HG03558 (cell line): ENCODE results near the gene DGKG.

Experiments used
- ATAC-seq: cut with Tn5 transposase; IDR thresholded peaks from one replicate; pipeline ENCODE4 v1.9.1; 2021; ENCODE audit warnings: moderate number of reproducible peaks; ENCODE audit not compliant: unreplicated experiment; ENCODE audit errors: extremely low read depth

DGKG gene

GRCh38 chr3:186283651-186284348 is 78.2 kb downstream of the DGKG start:
- ATAC-seq = no peak

GRCh38 chr3:186283096-186283495 is 78.9 kb downstream of the DGKG start:
- ATAC-seq = no peak

GRCh38 chr3:186281176-186281575 is 80.9 kb downstream of the DGKG start:
- ATAC-seq = no peak

DNA sequence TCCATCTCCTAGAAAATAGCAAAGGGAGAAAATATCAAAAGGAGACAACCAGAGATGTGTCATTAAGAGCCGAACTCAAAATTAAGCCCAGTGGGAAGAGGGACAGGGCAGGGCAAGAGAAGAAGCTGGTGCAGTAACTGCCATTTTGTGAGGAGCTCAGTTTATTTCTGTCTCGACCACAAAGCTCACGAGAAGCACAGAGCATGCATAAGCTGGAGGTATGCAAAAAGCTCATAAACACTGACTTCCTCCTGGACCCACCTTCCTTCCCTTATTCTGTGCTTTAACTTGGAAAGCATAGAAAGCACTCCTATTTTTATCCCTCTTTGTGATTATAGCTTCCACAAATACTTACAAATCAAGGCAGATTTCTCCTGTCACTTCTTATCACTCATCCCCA is 81.3 kb downstream of the DGKG start:
- no peak for ATAC-seq

DNA sequence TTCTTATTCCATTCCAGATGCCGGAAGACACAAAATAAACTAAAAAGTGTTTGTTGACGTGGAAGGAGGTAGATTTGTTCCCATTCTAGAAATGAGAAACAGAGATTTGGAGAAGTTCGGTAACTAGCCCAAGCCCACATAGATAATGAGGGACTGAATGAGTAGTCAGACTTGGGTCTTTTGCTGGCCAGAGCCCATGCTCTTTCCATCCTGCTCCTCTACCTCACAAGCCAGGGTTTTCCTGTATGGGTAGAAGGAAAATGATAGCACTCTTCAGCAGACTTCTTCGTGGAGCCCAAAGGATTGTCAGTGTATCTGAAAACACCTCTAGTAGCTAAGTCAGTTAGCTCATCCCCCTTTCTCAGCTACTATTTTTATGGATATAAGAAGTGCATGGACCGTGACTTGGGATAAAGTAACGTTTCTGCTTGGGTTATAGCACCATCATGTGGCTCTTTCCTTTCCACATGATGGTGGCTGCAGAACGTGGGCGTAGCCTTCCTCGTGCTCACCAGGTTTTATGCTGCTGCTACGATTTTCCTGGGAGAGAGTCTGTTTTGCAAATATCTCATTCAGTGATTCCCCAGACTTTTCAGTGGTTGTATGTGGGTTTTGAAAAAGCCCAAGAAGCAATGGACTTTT is 84.6 kb downstream of the DGKG start:
- no peak for ATAC-seq

DNA sequence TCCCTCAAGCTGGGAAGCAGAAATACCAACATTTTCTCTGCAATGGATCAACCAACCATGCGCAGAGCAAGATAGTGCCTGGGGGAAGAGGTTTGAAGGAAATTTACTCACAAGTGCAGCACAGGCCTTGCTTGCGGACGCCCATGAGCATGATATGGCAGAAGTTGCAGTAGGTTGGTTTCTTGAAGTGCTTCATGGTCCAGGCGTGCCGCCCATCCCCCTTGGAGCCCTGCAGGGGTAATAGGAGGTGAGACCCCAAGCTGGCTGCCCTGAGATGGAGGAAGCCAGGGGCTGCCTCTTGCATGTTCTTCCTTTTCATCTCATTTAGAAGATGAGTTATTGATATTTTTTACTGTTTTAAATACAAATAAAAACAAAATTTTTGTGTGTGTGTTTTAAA is 86.6 kb downstream of the DGKG start:
- no peak for ATAC-seq

- no peak for ATAC-seq
Measured at GRCh38 chr3:186273586-186273985, 88.4 kb downstream of the DGKG start.

DNA sequence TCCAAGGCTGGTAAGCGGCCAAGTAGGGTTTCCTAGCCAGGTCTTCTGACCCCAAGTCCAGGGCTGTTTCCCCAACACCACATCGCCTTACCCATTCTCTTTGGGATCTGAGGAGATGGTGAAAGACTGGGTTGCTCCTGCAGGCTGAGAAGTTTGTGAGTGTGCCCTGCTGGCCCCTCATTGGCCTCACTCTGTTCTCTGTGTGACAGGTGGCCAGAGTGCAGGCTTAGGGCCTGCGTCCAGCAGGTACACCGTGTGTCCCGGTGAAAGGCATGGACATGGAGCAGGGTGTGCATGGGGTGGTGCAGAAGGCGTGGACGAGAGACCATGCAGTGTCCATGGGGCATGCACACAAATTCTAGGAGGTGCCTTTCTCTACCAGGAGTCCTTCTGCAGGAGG is 91.3 kb downstream of the DGKG start:
- no peak for ATAC-seq

- ATAC-seq = no peak
Measured at GRCh38 chr3:186268616-186269448, 93.2 kb downstream of the DGKG start.

DNA sequence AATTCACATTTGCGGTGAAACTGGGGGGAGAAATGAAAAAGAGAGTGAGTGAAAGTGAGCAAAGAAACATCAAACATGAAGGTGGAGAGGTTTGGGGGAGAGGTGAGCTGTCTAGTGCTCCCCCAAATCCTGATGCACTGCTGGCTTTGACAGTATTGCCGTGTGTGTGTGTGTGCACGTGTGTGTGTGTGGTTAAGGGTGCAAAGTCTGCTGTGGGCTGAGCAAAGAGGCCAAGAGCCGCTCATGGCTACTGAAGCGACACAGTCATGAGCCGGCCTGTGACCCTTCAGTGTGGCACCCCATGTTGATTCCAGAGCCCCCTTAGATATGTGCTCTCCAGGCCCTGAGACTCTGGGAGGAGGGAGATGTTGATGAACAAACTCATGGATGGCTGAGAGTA is 94.3 kb downstream of the DGKG start:
- ATAC-seq = no peak

GRCh38 chr3:186264608-186265400 is 97.2 kb downstream of the DGKG start:
- no peak for ATAC-seq

DNA sequence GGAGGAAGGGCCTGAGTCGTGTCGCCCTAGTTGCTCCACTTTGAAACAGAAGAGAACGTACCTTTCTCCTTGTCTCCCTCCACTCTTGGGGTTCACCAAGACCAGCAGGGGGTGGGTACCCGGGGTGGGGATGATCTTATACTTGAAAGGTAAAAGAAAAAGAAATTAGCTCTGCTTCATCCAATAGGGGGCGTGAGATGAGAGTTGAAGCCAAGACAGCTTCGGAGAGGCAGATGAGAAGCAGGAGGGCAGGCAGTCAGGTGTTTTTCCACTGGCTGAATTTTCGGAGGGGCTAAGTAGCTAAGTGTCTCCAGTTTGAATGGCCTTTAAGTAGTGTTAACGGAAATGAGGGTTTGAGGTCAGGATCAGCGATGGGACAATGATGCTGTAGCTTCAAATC is 100.4 kb downstream of the DGKG start:
- ATAC-seq = no peak

DNA sequence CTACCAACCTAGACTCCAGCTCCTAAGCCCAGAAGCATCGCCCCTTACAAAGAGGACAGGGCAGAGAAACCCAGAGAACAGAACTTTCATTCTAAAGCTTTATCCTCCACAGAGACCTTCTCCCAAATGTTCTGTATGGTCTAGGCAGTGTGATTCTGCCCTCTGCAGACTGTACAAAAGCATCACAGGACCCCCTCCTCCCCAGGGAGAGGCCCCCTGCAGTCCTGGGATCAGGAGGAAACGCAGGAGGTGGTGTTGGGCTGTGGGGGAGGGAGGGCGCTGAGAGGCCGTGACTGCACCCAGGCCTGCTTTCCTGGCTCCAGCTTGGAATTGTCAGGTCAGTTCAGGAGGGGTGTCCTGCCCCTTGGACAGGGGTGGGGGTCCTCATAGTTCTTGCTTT is 101.3 kb downstream of the DGKG start:
- no peak for ATAC-seq

- ATAC-seq = no peak
Measured at GRCh38 chr3:186259612-186260383, 102.2 kb downstream of the DGKG start.

- no peak for ATAC-seq
Measured at GRCh38 chr3:186258968-186259367, 103.1 kb downstream of the DGKG start.

- no peak for ATAC-seq
Measured at GRCh38 chr3:186257866-186258265, 104.2 kb downstream of the DGKG start.

GRCh38 chr3:186255703-186256331 is 106.2 kb downstream of the DGKG start:
- no peak for ATAC-seq

DNA sequence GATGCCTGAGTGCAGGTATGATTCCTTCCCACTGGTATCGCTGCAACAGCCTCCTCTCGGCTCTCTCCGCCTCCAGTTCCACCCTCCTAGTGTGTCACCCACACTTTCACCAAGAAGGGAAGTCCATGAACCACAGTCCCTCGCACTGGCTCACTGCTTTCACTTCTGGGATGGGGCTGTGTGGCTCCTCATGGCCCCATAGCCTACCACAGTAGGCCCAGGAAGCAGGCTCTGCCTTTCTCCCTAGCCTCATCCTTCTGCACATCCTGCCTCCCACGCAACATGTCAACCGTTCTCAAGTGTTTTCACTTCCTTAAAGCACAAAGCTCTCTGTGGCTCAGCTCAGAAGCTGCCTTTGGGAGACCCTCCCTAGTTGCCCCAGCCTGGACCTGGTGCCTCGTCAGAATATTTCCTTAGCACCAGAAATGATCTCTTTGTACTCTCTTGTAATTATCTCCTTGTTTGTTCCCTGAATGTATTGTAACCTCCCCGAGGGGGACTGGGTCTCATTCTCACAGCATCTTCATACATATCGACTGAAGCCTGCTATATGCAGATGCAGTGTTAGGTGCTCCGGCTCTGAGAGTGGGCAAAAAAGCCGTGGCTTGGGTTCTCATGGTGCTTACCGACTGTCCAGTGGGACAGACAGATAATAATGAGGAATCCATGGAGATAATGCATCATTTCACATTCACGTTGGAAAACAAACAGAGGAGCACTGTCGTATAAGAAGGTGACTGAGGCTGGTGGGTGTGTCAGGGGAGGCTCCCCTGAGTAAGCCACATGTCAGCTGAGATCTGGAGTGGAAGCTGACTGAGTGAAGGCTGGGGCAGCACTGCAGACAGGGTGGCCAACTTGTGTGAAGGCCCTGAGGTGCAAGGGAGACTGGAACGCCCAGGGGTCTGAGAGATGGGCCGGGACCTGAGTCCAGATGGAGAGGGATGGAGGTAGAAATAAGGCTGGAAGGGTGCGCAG is 107.1 kb downstream of the DGKG start:
- ATAC-seq = no peak
